K562 (cell line): Measurements from ENCODE around the gene HDAC6. TPM values are rescaled to one million over a fixed set of nuclear protein-coding genes. Genes with fewer than 3 reads are reported as not detected.

Experiments used
- BCLAF1 ChIP-seq, 2 experiments: fragments of 450-650 bp in 1 of 2; IDR thresholded peaks; 2 replicates each; pipeline ENCODE4 v1.6.1; 2011 to 2017; ENCODE audit warnings: low read depth in 2 of 2, antibody characterized with exemption in 1 of 2, borderline replicate concordance in 1 of 2, low read length in 1 of 2, mild to moderate bottlenecking in 1 of 2, mixed read lengths in 1 of 2; ENCODE audit not compliant: control insufficient read depth in 1 of 2
- CXXC5 ChIP-seq: fragments of 250-450 bp; sonication (Bioruptor Pico); IDR thresholded peaks from 2 replicates; pipeline ENCODE4 v1.8.0; 2022; ENCODE audit warnings: inconsistent platforms, mild to moderate bottlenecking, moderate library complexity
- HCFC1 ChIP-seq: IDR thresholded peaks from 2 replicates; pipeline ENCODE4 v1.6.1; 2012; ENCODE audit warnings: low read depth, low read length, improper control_type of control experiment
- L3MBTL2 ChIP-seq: fragments of 450-650 bp; IDR thresholded peaks from 2 replicates; pipeline ENCODE4 v1.6.1; 2016; ENCODE audit warnings: mild to moderate bottlenecking, moderate library complexity
- NCOA2 ChIP-seq, 2 experiments: fragments of 450-650 bp; IDR thresholded peaks; 2 replicates each; pipeline ENCODE4 v1.6.1; 2018; ENCODE audit warnings: mild to moderate bottlenecking in 2 of 2, moderate library complexity in 1 of 2; ENCODE audit not compliant: partially characterized antibody in 2 of 2
- NR2C2 ChIP-seq, 2 experiments: fragments of 200-800 bp in 1 of 2; sonication (Bioruptor generic) in 1 of 2; sonication (generic) in 1 of 2; formaldehyde crosslinking in 1 of 2; IDR thresholded peaks; 2 replicates each; pipeline versions ENCODE4 v1.6.1 to v1.8.0; 2016 to 2022; ENCODE audit warnings: mild to moderate bottlenecking in 1 of 2, missing compliant biosample characterization in 1 of 2, missing genetic modification characterization in 1 of 2, missing genetic modification reagents in 1 of 2
- PCBP1 ChIP-seq: fragments of 200-400 bp; formaldehyde crosslinking; IDR thresholded peaks from 2 replicates; pipeline ENCODE4 v1.6.1; 2018; ENCODE audit warnings: mild to moderate bottlenecking, low read depth, low read length; ENCODE audit not compliant: poor library complexity, severe bottlenecking
- PHF20 ChIP-seq: fragments of 450-650 bp; IDR thresholded peaks from 2 replicates; pipeline ENCODE4 v1.6.1; 2018; ENCODE audit not compliant: partially characterized antibody
- PRMT5 ChIP-seq: sonication (generic); formaldehyde crosslinking; IDR thresholded peaks from 2 replicates; pipeline ENCODE4 v1.5.0; 2020; ENCODE audit warnings: missing genetic modification reagents
- RNF219 ChIP-seq: fragments of 250-450 bp; sonication (Bioruptor Pico); IDR thresholded peaks from 2 replicates; pipeline ENCODE4 v1.5.0; 2022; ENCODE audit warnings: mild to moderate bottlenecking
- TFAP4 ChIP-seq: sonication (generic); formaldehyde crosslinking; IDR thresholded peaks from 2 replicates; pipeline ENCODE4 v1.8.0; 2022; ENCODE audit warnings: missing genetic modification reagents, mild to moderate bottlenecking, moderate library complexity, borderline replicate concordance
- polyA plus RNA-seq, 8 experiments: library from polyadenylated mRNA; depleted of rRNA in 4 of 8; stranded (reverse) in 5 of 8; unstranded in 3 of 8; fragments of >200 nt; fragmentation: Nextera tagmentation in 2 of 8; fragmentation: Illumina TruSeq in 1 of 8; extraction: Ambion mirVana in 2 of 8; extraction: Trizol in 1 of 8; gene quantifications; 2 replicates each; pipeline versions ENCODE4 v1.2.1 to v1.2.3, GENCODE V29; 2011 to 2014; ENCODE audit warnings: inconsistent platforms in 1 of 8, missing spikeins in 1 of 8
- total RNA-seq, 7 experiments: library from RNA; depleted of rRNA in 6 of 7; stranded (reverse); fragments of >200 nt in 6 of 7; fragmentation: Illumina TruSeq in 2 of 7; extraction: Trizol in 2 of 7; gene quantifications; 2 replicates each; pipeline versions ENCODE4 v1.2.1 to v1.2.3, GENCODE V29; 2011 to 2021; ENCODE audit warnings: low replicate concordance in 1 of 7
- TF ChIP-seq, protein P1 (sequence below): sonication (generic); formaldehyde crosslinking; IDR thresholded peaks from 2 replicates; pipeline ENCODE4 v1.8.0; 2022; ENCODE audit warnings: mild to moderate bottlenecking, missing genetic modification reagents
- TF ChIP-seq, protein P2 (sequence below): fragments of 250-450 bp; sonication (Bioruptor Pico); IDR thresholded peaks from 2 replicates; pipeline ENCODE4 v1.4.0; 2020

The HDAC6 gene
- total and polyA plus RNA-seq, 9 of the 15 experiments (the other 6 are each of a cell fraction or from before 2014, with no cell fraction given): 29.9 to 101 (median 71.2) TPM

DNA sequence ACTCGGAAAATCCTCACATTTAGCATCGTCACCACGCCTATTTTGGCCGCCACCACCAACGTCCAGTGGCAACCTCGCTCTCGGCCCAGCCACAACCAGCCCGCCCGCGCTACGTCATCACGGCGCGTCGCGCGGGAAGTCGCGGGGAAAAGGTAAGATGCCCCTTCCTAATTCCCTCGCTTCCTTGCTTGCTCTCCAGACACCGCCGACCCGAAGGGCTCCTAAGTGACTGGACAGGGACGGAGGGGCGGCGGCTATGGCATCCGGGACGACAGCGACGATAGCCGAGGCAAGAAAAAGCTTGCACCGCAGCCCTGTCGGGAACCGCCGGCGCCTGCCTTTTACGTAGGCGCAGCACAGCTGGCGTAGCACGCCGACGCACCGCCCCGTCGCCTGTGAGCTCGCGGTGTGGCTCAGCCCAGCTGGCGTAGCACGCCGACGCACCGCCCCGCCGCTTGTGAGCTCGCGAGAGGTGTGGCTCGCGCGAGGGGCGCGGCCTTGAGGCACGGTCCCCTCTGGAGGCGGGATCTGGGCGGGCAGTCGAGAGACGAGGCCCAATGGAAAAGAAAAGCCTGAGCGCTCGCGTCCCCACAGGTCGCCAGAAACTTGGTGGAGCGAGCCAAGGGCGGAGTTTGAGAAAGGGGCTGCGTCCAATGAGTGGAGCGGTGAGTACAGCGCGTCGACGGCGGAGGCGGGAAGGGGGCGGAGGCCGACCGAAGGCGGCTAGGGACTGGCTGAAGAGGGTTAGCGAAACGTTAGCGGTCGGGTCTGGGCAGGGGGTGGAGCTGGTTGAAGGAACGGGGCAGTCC, at the start of gene HDAC6 (continued):
- TF ChIP-seq, protein P1, sequence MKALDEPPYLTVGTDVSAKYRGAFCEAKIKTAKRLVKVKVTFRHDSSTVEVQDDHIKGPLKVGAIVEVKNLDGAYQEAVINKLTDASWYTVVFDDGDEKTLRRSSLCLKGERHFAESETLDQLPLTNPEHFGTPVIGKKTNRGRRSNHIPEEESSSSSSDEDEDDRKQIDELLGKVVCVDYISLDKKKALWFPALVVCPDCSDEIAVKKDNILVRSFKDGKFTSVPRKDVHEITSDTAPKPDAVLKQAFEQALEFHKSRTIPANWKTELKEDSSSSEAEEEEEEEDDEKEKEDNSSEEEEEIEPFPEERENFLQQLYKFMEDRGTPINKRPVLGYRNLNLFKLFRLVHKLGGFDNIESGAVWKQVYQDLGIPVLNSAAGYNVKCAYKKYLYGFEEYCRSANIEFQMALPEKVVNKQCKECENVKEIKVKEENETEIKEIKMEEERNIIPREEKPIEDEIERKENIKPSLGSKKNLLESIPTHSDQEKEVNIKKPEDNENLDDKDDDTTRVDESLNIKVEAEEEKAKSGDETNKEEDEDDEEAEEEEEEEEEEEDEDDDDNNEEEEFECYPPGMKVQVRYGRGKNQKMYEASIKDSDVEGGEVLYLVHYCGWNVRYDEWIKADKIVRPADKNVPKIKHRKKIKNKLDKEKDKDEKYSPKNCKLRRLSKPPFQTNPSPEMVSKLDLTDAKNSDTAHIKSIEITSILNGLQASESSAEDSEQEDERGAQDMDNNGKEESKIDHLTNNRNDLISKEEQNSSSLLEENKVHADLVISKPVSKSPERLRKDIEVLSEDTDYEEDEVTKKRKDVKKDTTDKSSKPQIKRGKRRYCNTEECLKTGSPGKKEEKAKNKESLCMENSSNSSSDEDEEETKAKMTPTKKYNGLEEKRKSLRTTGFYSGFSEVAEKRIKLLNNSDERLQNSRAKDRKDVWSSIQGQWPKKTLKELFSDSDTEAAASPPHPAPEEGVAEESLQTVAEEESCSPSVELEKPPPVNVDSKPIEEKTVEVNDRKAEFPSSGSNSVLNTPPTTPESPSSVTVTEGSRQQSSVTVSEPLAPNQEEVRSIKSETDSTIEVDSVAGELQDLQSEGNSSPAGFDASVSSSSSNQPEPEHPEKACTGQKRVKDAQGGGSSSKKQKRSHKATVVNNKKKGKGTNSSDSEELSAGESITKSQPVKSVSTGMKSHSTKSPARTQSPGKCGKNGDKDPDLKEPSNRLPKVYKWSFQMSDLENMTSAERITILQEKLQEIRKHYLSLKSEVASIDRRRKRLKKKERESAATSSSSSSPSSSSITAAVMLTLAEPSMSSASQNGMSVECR (CRISPR knock-in tag): peak; percentile 97
- TF ChIP-seq BCLAF1 (IDR thresholded peaks at IDR 0.05; ENCODE audit: borderline replicate concordance in 1 of 2, control insufficient read depth in 1 of 2, low read depth in 2 of 2, low read length in 1 of 2) (no peak), PHF20 (peak; percentile 99), NR2C2 (CRISPR knock-in tag; IDR thresholded peaks at IDR 0.05) (0 out of 2 replicates have a peak, but pooled peaks have one; percentile 21), NR2C2 (tag; IDR thresholded peaks at IDR 0.05) (no peak; the same call in 1 of the 2 replicates), L3MBTL2 (peak; percentile 71; the same call in 1 of the 2 replicates), TFAP4 (CRISPR knock-in tag) (peak; percentile 100), PRMT5 (no peak), CXXC5 (peak; percentile 90), NCOA2 (IDR thresholded peaks at IDR 0.05; ENCODE audit: partially characterized antibody in 2 of 2) (no peak), HCFC1 (peak; percentile 71), PCBP1 (no peak), RNF219 (CRISPR knock-in tag) (no peak)
- TF ChIP-seq, protein P2, sequence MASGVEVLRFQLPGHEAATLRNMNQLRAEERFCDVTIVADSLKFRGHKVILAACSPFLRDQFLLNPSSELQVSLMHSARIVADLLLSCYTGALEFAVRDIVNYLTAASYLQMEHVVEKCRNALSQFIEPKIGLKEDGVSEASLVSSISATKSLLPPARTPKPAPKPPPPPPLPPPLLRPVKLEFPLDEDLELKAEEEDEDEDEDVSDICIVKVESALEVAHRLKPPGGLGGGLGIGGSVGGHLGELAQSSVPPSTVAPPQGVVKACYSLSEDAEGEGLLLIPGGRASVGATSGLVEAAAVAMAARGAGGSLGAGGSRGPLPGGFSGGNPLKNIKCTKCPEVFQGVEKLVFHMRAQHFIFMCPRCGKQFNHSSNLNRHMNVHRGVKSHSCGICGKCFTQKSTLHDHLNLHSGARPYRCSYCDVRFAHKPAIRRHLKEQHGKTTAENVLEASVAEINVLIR (CRISPR knock-in tag): peak; percentile 93
